GM23338 (cell line): Measurements from ENCODE around the gene FHIT. TPM values are rescaled to one million over a fixed set of nuclear protein-coding genes. Genes with fewer than 3 reads are reported as not detected.

Experiments used
- ATAC-seq: fragments of 200-7000 bp; cut with Tn5 transposase; 3 replicates; pipeline ENCODE4 v1.9.1; 2020
- DNase-seq: peaks from one replicate; pipeline ENCODE4 v3.0.0-alpha.2; 2015; ENCODE audit warnings: low spot score
- H2AFZ ChIP-seq: fragments of 200-600 bp; sonication (generic); 2 replicates; pipeline ENCODE4 v1.8.0; 2016; ENCODE audit warnings: antibody characterized with exemption, mild to moderate bottlenecking, moderate library complexity
- H3F3A ChIP-seq: fragments of 200-600 bp; sonication (generic); replicated peaks from 2 replicates; pipeline ENCODE4 v1.8.0; 2017; ENCODE audit warnings: antibody characterized with exemption, mixed run types, low read depth
- H3K27ac ChIP-seq: fragments of 200-600 bp; sonication (generic); 2 replicates; pipeline ENCODE4 v1.6.1; 2016; ENCODE audit warnings: low read depth
- H3K27me3 ChIP-seq: fragments of 200-600 bp; sonication (generic); 2 replicates; pipeline ENCODE4 v1.8.0; 2016; ENCODE audit warnings: mild to moderate bottlenecking, mixed run types, moderate library complexity; ENCODE audit not compliant: insufficient read depth
- H3K36me3 ChIP-seq: fragments of 200-600 bp; sonication (generic); 2 replicates; pipeline ENCODE4 v1.8.0; 2016; ENCODE audit warnings: mild to moderate bottlenecking; ENCODE audit not compliant: insufficient read depth
- H3K4me1 ChIP-seq: fragments of 200-600 bp; sonication (generic); 2 replicates; pipeline ENCODE4 v1.8.0; 2016; ENCODE audit warnings: mild to moderate bottlenecking, moderate library complexity; ENCODE audit not compliant: insufficient read depth
- H3K4me2 ChIP-seq: fragments of 200-600 bp; sonication (generic); 2 replicates; pipeline ENCODE4 v1.7.1; 2017; ENCODE audit warnings: mixed run types
- H3K4me3 ChIP-seq: fragments of 200-600 bp; sonication (generic); 2 replicates; pipeline ENCODE4 v1.6.1; 2016; ENCODE audit warnings: mixed run types
- H3K79me2 ChIP-seq: fragments of 200-600 bp; sonication (generic); replicated peaks from 2 replicates; pipeline ENCODE4 v1.8.0; 2017; ENCODE audit warnings: mild to moderate bottlenecking; ENCODE audit not compliant: insufficient read depth
- H3K9me2 ChIP-seq: fragments of 200-600 bp; sonication (generic); 2 replicates; pipeline ENCODE4 v1.8.0; 2017; ENCODE audit not compliant: insufficient read depth
- H4K20me1 ChIP-seq: fragments of 200-600 bp; sonication (generic); replicated peaks from 2 replicates; pipeline ENCODE4 v1.8.0; 2017; ENCODE audit warnings: mild to moderate bottlenecking; ENCODE audit not compliant: insufficient read depth
- H3K27ac Mint-ChIP-seq: 2 replicates; pipeline ENCODE4 v1.8.0; 2020; ENCODE audit warnings: inconsistent platforms, mild to moderate bottlenecking, moderate library complexity, mixed read lengths
- H3K27me3 Mint-ChIP-seq: 3 replicates; pipeline ENCODE4 v1.8.0; 2022; ENCODE audit warnings: low read depth, mild to moderate bottlenecking, moderate library complexity, mixed read lengths, inconsistent platforms; ENCODE audit not compliant: insufficient read depth, poor library complexity
- H3K36me3 Mint-ChIP-seq: 3 replicates; pipeline ENCODE4 v1.8.0; 2021; ENCODE audit warnings: low read depth, mild to moderate bottlenecking, inconsistent platforms, moderate library complexity, mixed read lengths
- H3K4me1 Mint-ChIP-seq: 3 replicates; pipeline ENCODE4 v1.8.0; 2020; ENCODE audit warnings: mild to moderate bottlenecking, inconsistent platforms, mixed read lengths
- H3K4me3 Mint-ChIP-seq: 3 replicates; pipeline ENCODE4 v1.8.0; 2021; ENCODE audit warnings: moderate library complexity, mild to moderate bottlenecking, inconsistent platforms, mixed read lengths
- H3K9me3 Mint-ChIP-seq: 3 replicates; pipeline ENCODE4 v1.8.0; 2020; ENCODE audit warnings: moderate library complexity, mild to moderate bottlenecking, inconsistent platforms, mixed read lengths
- CTCF ChIP-seq, 2 experiments: fragments of 200-600 bp in 1 of 2; sonication (generic) in 1 of 2; conservative IDR thresholded peaks; 2 replicates each; pipeline versions ENCODE4 v1.5.1 to v1.6.1; 2016 to 2017; ENCODE audit warnings: antibody characterized with exemption in 2 of 2, low read depth in 2 of 2, mild to moderate bottlenecking in 2 of 2, moderate library complexity in 1 of 2
- ZNF462 ChIP-seq: fragments of 250-450 bp; sonication (Bioruptor Pico); IDR thresholded peaks from 2 replicates; pipeline ENCODE4 v1.5.0; 2020; ENCODE audit warnings: mild to moderate bottlenecking, moderate library complexity
- polyA plus RNA-seq: library from polyadenylated mRNA; unstranded; fragments of >200 nt; fragmentation: Nextera tagmentation; extraction: Ambion mirVana; gene quantifications from 2 replicates; pipeline ENCODE4 v1.2.1, GENCODE V29; 2016
- total RNA-seq: library from RNA; depleted of rRNA; stranded (reverse); fragments of >200 nt; shearing (Covaris generic); gene quantifications from 2 replicates; pipeline ENCODE4 v1.2.3, GENCODE V29; 2014

The FHIT gene
- total and polyA plus RNA-seq, 2 experiments from 2014 or later = 3.0 to 8.3 TPM

- ATAC-seq = peak; percentile 99
- Histone ChIP-seq H4K20me1 (no peaks in the 10 kb centered on the region), H3K9me2 (no peaks in the 10 kb centered on the region), H3K4me3 (no peak overlapping the region), H3K79me2 (no peaks in the 10 kb centered on the region), H2AFZ (no peak overlapping the region), H3K27ac (no peak overlapping the region), H3K4me1 (no peaks in the 10 kb centered on the region), H3K27me3 (no peaks in the 10 kb centered on the region), H3K4me2 (no peak overlapping the region), H3K36me3 (no peaks in the 10 kb centered on the region), H3F3A (no peaks in the 10 kb centered on the region)
- H3K9me3 Mint-ChIP-seq = no peaks in the 10 kb centered on the region; the same call in 1 of the 3 replicates
- peak; percentile 92 for DNase-seq
- H3K36me3 Mint-ChIP-seq = no peaks in the 10 kb centered on the region; the same call in 2 of the 3 replicates
- no peak overlapping the region for H3K27ac Mint-ChIP-seq
- TF ChIP-seq ZNF462 (no peak), CTCF (conservative IDR thresholded peaks at IDR 0.05; ENCODE audit: low read depth in 2 of 2) (peak; percentile 81 to 94)
- H3K4me3 Mint-ChIP-seq = no peak overlapping the region
- H3K4me1 Mint-ChIP-seq = peaks cover 7% of the 10 kb centered on the region; the same call in 1 of the 3 replicates
- H3K27me3 Mint-ChIP-seq = no peaks in the 10 kb centered on the region
Observed at GRCh38 chr3:59857589-59858346, 1393.5 kb downstream of the FHIT start.
